ENCODE measurements around the gene FHAD1. TPM values are rescaled to one million over a fixed set of nuclear protein-coding genes. Genes with fewer than 3 reads are reported as not detected.

The FHAD1 gene
- polyA plus RNA-seq, 1 of the 3 experiments (the other 2 are of a cell fraction): 0.48 TPM

DNA sequence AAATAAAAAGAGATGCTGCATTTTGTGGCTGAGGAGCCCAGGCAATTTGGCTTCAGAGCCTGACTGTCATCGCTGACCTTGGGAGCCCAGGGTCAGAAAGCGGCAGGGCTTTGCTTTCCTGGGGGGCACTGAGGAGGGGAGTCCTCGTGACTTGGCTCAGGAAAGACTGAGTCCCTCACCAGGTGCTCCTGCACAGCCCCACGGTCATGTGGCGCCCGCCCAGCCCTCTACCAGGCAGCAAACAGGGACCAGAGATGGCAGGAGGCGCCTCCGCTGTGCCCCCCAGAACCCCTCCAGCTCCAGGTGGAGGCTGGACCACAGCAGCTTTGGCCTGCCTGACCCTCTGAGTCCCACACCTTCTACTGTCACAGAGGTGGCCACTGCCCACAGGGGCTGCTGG is 175.8 kb downstream of the FHAD1 start:
- 100% methylated on average over 3 of the region's 8 CpGs for WGBS (ENCODE audit: low lambda C conversion rate)
- H3K4me2 ChIP-seq: no peak overlapping the region

DNA sequence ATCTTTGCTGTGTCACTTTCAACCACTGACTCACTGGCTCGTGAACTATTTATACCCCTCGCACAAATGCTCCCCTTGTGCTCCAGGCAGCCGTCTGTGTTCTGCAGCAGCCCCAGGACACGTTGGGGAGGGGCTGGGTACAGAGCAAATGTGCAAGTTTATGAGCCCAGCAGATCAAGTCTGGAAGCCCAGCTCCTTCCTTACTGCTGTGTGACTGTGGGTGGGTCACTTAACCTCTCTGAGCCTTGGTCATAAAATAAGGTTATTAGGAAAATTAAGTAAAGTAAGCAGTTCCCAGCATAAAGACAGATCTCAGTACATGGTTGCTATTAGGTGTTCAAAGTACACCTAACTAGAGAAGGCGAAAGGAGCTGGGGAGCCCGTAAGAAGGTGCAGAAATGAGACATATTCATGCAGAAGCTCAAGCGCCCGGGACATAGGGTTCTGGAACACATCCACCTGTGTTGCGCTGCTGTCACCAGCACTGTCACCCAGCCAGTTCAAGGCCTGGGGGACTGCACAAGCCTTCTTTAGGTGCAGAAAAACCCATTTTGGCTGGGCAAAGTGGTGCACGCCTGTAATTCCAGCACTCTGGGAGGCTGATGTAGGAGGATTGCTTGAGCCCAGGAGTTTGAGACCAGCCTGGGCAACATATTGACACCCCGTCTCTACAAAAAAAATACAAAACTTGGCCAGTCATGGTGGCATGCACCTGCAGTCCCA is 176.5 kb downstream of the FHAD1 start:
- WGBS (ENCODE audit: low lambda C conversion rate): 92% methylated on average over 9 of the region's 11 CpGs
- Histone ChIP-seq H3K9ac (no peak overlapping the region), H2AFZ (ENCODE audit: low read depth) (no peak overlapping the region), H3K4me1 (ENCODE audit: control insufficient read depth in 1 of 2, insufficient read depth in 2 of 2, low read depth in 1 of 2, low read length in 1 of 2) (peaks cover 6 to 9% of the 10 kb centered on the region in 2 experiments; a peak in 2 of 4 replicates), H3F3A (replicated peaks; ENCODE audit: insufficient read depth) (no peaks in the 10 kb centered on the region), H3K79me2 (ENCODE audit: insufficient read depth) (peaks cover 55% of the 10 kb centered on the region), H3K27ac (ENCODE audit: low read depth in 2 of 2, low read length in 1 of 2) (no peak overlapping the region), H3K4me2 (no peak overlapping the region), H3K36me3 (replicated peaks in 1 of 2; ENCODE audit: control insufficient read depth in 1 of 2, insufficient read depth in 2 of 2, low read length in 1 of 2) (peaks cover 4 to 9% of the 10 kb centered on the region in 2 experiments), H3K9me2 (no peaks in the 10 kb centered on the region), H3K9me3 (no peaks in the 10 kb centered on the region), H3K27me3 (ENCODE audit: insufficient read depth) (no peaks in the 10 kb centered on the region), H3K4me3 (ENCODE audit: low read depth in 2 of 2, low read length in 1 of 2) (no peak overlapping the region), H4K20me1 (ENCODE audit: insufficient read depth) (peaks cover 27% of the 10 kb centered on the region; the same call in 1 of the 2 replicates)
- no peak for DNase-seq
- CTCF ChIA-PET: interaction anchor here (1.6 to 14.9 kb wide), 3 partner anchors 8 to 118 kb away, joined by 6 to 311 read pairs (median 26); no protein-coding TSS in a partner anchor
- POLR2A ChIA-PET: no interaction called here
- no peak for TF ChIP-seq NFIC (IDR thresholded peaks at IDR 0.05; ENCODE audit: borderline replicate concordance)
- TF ChIP-seq, protein P1, sequence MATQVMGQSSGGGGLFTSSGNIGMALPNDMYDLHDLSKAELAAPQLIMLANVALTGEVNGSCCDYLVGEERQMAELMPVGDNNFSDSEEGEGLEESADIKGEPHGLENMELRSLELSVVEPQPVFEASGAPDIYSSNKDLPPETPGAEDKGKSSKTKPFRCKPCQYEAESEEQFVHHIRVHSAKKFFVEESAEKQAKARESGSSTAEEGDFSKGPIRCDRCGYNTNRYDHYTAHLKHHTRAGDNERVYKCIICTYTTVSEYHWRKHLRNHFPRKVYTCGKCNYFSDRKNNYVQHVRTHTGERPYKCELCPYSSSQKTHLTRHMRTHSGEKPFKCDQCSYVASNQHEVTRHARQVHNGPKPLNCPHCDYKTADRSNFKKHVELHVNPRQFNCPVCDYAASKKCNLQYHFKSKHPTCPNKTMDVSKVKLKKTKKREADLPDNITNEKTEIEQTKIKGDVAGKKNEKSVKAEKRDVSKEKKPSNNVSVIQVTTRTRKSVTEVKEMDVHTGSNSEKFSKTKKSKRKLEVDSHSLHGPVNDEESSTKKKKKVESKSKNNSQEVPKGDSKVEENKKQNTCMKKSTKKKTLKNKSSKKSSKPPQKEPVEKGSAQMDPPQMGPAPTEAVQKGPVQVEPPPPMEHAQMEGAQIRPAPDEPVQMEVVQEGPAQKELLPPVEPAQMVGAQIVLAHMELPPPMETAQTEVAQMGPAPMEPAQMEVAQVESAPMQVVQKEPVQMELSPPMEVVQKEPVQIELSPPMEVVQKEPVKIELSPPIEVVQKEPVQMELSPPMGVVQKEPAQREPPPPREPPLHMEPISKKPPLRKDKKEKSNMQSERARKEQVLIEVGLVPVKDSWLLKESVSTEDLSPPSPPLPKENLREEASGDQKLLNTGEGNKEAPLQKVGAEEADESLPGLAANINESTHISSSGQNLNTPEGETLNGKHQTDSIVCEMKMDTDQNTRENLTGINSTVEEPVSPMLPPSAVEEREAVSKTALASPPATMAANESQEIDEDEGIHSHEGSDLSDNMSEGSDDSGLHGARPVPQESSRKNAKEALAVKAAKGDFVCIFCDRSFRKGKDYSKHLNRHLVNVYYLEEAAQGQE (IDR thresholded peaks at IDR 0.05; ENCODE audit: low read depth, low read length): no peak
- TF ChIP-seq FOXJ3 (CRISPR knock-in tag; IDR thresholded peaks at IDR 0.05): no peak
- no peak for TF ChIP-seq MEF2A (IDR thresholded peaks at IDR 0.05; ENCODE audit: borderline replicate concordance, low read depth)
- TF ChIP-seq ELF1 (IDR thresholded peaks at IDR 0.05): no peak
- no peak for TF ChIP-seq TAF1 (IDR thresholded peaks at IDR 0.05; ENCODE audit: borderline replicate concordance, low read depth, low read length)
- no peak for TF ChIP-seq POLR2AphosphoS5 (IDR thresholded peaks at IDR 0.05; ENCODE audit: low read depth, low read length)
- no peak for TF ChIP-seq MXI1 (IDR thresholded peaks at IDR 0.05; ENCODE audit: low read depth, low read length)
- TF ChIP-seq, protein P2, sequence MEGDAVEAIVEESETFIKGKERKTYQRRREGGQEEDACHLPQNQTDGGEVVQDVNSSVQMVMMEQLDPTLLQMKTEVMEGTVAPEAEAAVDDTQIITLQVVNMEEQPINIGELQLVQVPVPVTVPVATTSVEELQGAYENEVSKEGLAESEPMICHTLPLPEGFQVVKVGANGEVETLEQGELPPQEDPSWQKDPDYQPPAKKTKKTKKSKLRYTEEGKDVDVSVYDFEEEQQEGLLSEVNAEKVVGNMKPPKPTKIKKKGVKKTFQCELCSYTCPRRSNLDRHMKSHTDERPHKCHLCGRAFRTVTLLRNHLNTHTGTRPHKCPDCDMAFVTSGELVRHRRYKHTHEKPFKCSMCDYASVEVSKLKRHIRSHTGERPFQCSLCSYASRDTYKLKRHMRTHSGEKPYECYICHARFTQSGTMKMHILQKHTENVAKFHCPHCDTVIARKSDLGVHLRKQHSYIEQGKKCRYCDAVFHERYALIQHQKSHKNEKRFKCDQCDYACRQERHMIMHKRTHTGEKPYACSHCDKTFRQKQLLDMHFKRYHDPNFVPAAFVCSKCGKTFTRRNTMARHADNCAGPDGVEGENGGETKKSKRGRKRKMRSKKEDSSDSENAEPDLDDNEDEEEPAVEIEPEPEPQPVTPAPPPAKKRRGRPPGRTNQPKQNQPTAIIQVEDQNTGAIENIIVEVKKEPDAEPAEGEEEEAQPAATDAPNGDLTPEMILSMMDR (IDR thresholded peaks at IDR 0.05): no peak
- TF ChIP-seq, protein P3, sequence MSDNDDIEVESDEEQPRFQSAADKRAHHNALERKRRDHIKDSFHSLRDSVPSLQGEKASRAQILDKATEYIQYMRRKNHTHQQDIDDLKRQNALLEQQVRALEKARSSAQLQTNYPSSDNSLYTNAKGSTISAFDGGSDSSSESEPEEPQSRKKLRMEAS (IDR thresholded peaks at IDR 0.05; ENCODE audit: low read depth): no peak

More for the DNA sequence above, 175.8 kb downstream of the FHAD1 start:
- Histone ChIP-seq H3K27me3 (ENCODE audit: insufficient read depth) (no peaks in the 10 kb centered on the region), H3K9me2 (no peaks in the 10 kb centered on the region), H3K36me3 (replicated peaks in 1 of 2; ENCODE audit: control insufficient read depth in 1 of 2, insufficient read depth in 2 of 2, low read length in 1 of 2) (peaks cover 4 to 9% of the 10 kb centered on the region in 2 experiments), H3K4me1 (ENCODE audit: control insufficient read depth in 1 of 2, insufficient read depth in 2 of 2, low read depth in 1 of 2, low read length in 1 of 2) (peaks cover 6 to 9% of the 10 kb centered on the region in 2 experiments; a peak in 2 of 4 replicates), H3K27ac (ENCODE audit: low read depth in 2 of 2, low read length in 1 of 2) (no peak overlapping the region), H3K4me3 (ENCODE audit: low read depth in 2 of 2, low read length in 1 of 2) (no peak overlapping the region), H4K20me1 (ENCODE audit: insufficient read depth) (peaks cover 27% of the 10 kb centered on the region; the same call in 1 of the 2 replicates), H3K9ac (no peak overlapping the region), H3K79me2 (ENCODE audit: insufficient read depth) (peaks cover 60% of the 10 kb centered on the region), H3K9me3 (no peaks in the 10 kb centered on the region), H3F3A (replicated peaks; ENCODE audit: insufficient read depth) (no peaks in the 10 kb centered on the region), H2AFZ (ENCODE audit: low read depth) (no peak overlapping the region)
- POLR2A ChIA-PET: no interaction called here
- CTCF ChIA-PET: interaction anchor here (0.7 to 14.9 kb wide), 4 partner anchors 9 to 118 kb away, joined by 3 to 311 read pairs (median 16); no protein-coding TSS in a partner anchor
- DNase-seq: no peak
- TF ChIP-seq RFX5 (IDR thresholded peaks at IDR 0.05; ENCODE audit: low read length) (no peak), TEAD4 (IDR thresholded peaks at IDR 0.05; ENCODE audit: borderline replicate concordance, insufficient read depth) (no peak)
- TF ChIP-seq, protein P4, sequence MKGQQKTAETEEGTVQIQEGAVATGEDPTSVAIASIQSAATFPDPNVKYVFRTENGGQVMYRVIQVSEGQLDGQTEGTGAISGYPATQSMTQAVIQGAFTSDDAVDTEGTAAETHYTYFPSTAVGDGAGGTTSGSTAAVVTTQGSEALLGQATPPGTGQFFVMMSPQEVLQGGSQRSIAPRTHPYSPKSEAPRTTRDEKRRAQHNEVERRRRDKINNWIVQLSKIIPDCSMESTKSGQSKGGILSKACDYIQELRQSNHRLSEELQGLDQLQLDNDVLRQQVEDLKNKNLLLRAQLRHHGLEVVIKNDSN (IDR thresholded peaks at IDR 0.05; ENCODE audit: borderline replicate concordance, low read depth): no peak
- TF ChIP-seq, protein P1 (IDR thresholded peaks at IDR 0.05; ENCODE audit: low read depth, low read length): no peak

Measured in SK-N-SH (cell line).